GM12878 (cell line): Measurements from ENCODE around the gene PLXNA4.

Source experiments
- ATF3 ChIP-seq: IDR thresholded peaks from 2 replicates; pipeline ENCODE4 v1.6.1; 2011; ENCODE audit warnings: low read depth, mild to moderate bottlenecking, low read length, moderate library complexity, borderline replicate concordance; ENCODE audit errors: extremely low read depth
- CTCF ChIP-seq, 3 experiments: IDR thresholded peaks in 2 of 3; conservative IDR thresholded peaks in 1 of 3; 2 replicates each; pipeline ENCODE4 v1.5.1; 2011; ENCODE audit warnings: low read depth in 3 of 3, low read length in 3 of 3, mild to moderate bottlenecking in 3 of 3, control low read depth in 2 of 3, moderate library complexity in 2 of 3, inconsistent platforms in 1 of 3, mixed read lengths in 1 of 3; ENCODE audit not compliant: control insufficient read depth in 2 of 3, insufficient read depth in 1 of 3; ENCODE audit errors: extremely low read depth in 1 of 3
- E4F1 ChIP-seq: fragments of 450-650 bp; IDR thresholded peaks from 2 replicates; pipeline ENCODE4 v1.6.1; 2018; ENCODE audit warnings: borderline replicate concordance, mild to moderate bottlenecking; ENCODE audit not compliant: partially characterized antibody
- EED ChIP-seq: sonication (generic); IDR thresholded peaks from 2 replicates; pipeline ENCODE4 v1.6.1; 2016; ENCODE audit warnings: antibody characterized with exemption, low read depth
- EZH2 ChIP-seq: IDR thresholded peaks from 2 replicates; pipeline ENCODE4 v1.6.1; 2012; ENCODE audit warnings: low read depth, mild to moderate bottlenecking, control low read depth, inconsistent platforms, low read length, borderline replicate concordance; ENCODE audit not compliant: control insufficient read depth
- JUNB ChIP-seq: IDR thresholded peaks from 2 replicates; pipeline ENCODE4 v1.6.1; 2016; ENCODE audit warnings: antibody characterized with exemption, mild to moderate bottlenecking
- MTA3 ChIP-seq: IDR thresholded peaks from 2 replicates; pipeline ENCODE4 v1.6.1; 2012; ENCODE audit warnings: low read length, inconsistent platforms, borderline replicate concordance
- NR2F1 ChIP-seq: fragments of 450-650 bp; conservative IDR thresholded peaks from 2 replicates; pipeline ENCODE4 v1.6.1; 2017; ENCODE audit warnings: mild to moderate bottlenecking
- USF2 ChIP-seq: IDR thresholded peaks from 2 replicates; pipeline ENCODE4 v1.6.1; 2011; ENCODE audit warnings: low read depth, low read length, improper control_type of control experiment, borderline replicate concordance
- ZNF24 ChIP-seq: fragments of 450-650 bp; IDR thresholded peaks from 2 replicates; pipeline ENCODE4 v1.6.1; 2017; ENCODE audit warnings: antibody characterized with exemption, mild to moderate bottlenecking

GRCh38 chr7:132328760-132329159, 247.5 kb downstream of the PLXNA4 start:
- no peak for TF ChIP-seq CTCF (IDR thresholded peaks at IDR 0.05 in 2 of 3, conservative IDR thresholded peaks at IDR 0.05 in 1 of 3; ENCODE audit: control insufficient read depth in 2 of 3, extremely low read depth in 1 of 3, insufficient read depth in 1 of 3, low read depth in 3 of 3, low read length in 3 of 3)
- no peak for TF ChIP-seq ZNF24
- no peak for TF ChIP-seq JUNB
- TF ChIP-seq MTA3 = no peak
- no peak for TF ChIP-seq USF2
- TF ChIP-seq EED = no peak
- no peak for TF ChIP-seq NR2F1
- TF ChIP-seq E4F1 = no peak
- TF ChIP-seq ATF3 = no peak
- TF ChIP-seq EZH2 = no peak
